ENCODE measurements around the gene FMO2.

FMO2 gene

GRCh38 chr1:171177261-171177660, 7.8 kb upstream of the FMO2 start:
- no peak for DNase-seq

- DNase-seq: no peak
Observed at GRCh38 chr1:171179318-171180227, 5.5 kb upstream of the FMO2 start.

DNA sequence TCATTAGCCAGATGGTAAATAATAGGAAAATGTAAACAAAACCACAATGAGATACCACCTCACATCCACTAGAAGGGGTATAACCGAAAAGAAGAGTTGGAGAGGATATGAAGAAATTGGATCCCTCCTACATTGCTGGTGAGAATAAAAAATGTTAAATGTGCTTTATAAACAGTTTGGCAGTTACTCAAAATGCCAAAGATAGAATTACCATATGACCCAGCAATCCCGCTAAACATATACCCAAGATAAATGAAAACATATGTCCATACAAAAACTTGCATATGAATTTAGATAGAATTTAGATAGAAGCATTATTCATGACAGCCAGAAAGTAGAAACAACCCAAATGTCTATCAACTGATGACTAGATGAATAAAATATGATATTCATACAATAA, 4.4 kb upstream of the FMO2 start:
- no peak for DNase-seq

- peak; percentile 70 for DNase-seq
Observed at GRCh38 chr1:171188388-171189266, 3.5 kb downstream of the FMO2 start.

GRCh38 chr1:171191992-171192391, 6.9 kb downstream of the FMO2 start:
- DNase-seq: no peak

DNA sequence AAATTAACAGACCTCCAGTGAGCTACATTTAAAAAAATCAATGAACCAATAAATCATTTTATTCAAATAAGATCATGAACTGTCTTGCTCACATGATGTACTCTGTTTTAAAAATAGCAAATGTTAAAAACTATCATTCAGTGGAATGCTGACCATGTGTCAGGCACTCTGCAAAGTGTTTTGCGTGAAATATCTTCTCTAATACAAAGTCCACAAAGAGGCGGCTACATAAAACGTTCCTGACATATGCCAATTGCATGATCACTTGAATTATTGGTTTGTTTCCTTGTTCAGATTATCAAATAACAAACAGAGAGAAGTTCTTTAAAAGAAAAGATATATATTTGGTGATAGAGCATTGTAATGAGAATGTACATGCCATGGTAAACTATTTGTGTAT, 10.7 kb downstream of the FMO2 start:
- DNase-seq: no peak

- no peak for DNase-seq
Observed at GRCh38 chr1:171196351-171196750, 11.3 kb downstream of the FMO2 start.

DNA sequence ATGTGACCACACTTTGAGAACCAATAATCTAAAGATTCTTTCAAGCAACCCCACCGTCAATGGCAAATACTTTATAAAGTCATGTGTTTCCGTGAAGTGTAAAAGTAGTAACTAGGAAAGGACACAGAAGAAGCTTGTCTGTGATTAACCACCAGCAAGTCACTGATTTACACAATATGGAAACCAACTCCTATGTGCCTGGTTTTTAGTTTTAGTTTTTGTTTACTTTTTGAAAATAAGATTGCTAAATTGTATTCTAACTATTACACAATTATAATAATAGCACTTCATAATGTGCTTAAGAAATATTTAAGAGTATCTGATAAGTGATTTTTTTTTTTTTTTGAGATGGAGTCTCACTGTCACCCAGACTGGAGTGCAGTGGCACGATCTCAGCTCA, 13.0 kb downstream of the FMO2 start:
- no peak for DNase-seq

DNA sequence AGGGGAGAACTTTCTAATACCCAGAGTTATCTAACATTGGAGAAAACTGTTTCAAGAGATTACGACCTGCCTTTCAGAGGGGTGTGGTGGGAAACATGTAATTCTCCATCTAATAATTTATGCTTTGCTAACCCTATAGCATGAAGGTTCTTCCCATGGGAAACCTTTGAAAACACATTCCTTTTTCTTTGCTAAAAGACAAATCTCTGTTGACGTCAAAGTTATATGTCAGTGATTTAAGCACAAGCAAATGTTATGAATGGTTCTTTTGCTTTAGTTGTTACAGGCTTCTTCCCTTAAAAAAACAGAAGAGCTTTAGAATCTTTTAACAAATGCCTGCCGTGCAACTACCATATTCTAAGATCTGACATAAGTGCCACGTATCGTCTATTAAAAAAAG, 19.2 kb downstream of the FMO2 start:
- DNase-seq: no peak

GRCh38 chr1:171206204-171206977, 21.3 kb downstream of the FMO2 start:
- no peak for DNase-seq

DNA sequence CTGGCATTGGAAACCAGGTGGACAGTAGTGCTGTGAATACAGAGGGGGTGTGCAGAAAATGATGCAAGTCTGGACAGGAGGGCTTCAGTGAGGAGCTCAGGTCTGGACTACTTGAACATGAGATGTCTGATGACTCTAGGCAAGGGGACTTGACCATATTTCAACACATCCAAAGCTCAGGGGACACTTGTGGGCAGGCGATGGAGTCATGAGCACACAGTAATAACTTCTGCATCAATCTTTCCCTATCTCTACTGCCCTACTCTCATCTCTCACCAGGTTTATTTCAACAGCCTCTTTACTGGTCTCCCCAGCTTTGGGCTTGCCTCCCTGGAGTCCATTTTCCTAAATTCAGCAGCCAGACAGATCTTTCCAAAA, 21.9 kb downstream of the FMO2 start:
- no peak for DNase-seq

- DNase-seq: no peak
Observed at GRCh38 chr1:171207377-171207776, 22.3 kb downstream of the FMO2 start.

GRCh38 chr1:171210355-171210754, 25.3 kb downstream of the FMO2 start:
- DNase-seq: no peak

DNA sequence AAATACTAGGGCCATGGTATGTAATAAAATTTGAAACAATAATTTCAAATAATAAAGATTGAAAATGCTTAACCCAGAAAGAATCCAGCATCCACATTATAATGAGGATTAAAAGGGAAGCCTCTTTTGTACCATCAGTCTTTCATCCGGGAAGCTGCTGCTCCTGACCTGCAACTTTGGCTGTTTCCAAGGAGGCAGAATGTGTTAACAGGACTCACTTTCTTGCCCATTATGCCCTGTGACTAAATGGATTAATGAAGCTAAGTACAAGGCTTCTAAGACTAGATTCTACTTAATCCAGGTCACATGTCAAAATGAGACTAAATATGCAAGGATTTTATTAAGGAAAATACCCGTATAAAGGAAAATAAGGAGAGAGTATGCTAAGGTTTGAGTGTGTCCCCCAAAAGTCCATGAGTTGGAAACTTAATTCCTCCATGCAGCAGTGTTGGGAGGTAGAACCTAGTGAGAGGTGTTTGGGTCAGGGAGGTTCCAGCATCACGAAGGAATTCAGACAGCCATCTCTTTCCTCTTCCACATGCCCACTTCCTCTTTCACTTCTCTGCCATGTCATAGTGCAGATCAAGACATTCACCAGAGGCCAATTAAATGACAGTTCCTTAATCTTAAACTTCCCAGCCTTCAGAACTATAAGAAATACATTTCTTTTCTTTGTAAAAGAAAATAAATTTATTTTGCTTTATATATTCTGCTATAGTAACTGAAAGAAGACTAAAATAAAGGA, 27.7 kb downstream of the FMO2 start:
- DNase-seq: no peak

GRCh38 chr1:171213559-171214454, 28.7 kb downstream of the FMO2 start:
- peak; percentile 59 for DNase-seq

GRCh38 chr1:171217658-171218443, 32.8 kb downstream of the FMO2 start:
- no peak for DNase-seq

GRCh38 chr1:171218661-171219060, 33.6 kb downstream of the FMO2 start:
- DNase-seq: no peak

DNA sequence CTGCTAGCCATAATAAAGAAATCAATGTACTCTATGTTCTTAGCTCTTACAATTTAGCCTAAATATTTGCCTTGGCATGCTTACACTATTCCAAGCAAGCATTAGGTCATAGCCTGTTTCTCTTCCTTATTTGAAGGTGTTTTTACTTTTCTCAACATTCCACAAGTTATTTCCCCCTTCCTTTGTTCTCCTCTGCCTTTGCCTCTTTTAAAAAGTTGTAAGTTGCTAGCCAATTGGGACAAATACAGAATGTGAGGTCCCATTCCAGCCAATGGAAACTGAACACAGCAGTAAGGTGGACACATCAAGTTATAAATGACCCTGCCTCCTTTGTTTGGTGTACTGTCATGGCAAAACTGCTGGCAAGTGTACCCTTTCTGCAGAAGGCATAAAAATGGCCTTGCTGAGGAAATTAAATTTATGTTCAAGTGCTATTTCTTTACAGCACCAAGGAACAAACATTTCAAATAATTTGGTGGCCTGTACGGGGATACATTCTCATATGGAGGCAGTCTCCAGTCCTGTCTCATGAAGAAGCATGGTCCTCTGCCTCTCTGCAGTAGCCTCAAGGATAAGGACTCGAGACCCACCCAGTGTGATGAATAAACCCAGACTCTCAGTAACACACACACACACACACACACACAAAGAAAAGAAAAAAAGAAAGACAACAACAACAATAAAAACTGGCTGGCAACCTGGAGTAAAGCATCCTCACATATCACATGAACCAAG, 34.4 kb downstream of the FMO2 start:
- no peak for DNase-seq

DNA sequence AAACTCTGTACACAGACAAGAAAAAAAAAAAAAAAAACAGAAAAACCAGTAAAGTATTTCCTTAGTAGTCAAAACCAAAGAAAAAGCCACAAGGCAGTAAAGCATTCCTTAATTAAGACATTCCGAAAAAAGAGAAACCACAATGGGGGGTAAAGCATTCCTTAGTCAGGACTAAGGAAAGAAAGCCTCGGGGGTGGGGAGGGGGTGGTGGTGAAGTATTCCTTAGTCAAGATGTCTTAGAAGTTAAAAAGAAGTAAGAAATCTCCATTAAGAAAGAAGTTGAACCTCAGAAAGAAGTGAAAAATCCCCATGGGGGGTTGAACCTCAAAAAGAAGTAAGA, 35.0 kb downstream of the FMO2 start:
- no peak for DNase-seq

DNA sequence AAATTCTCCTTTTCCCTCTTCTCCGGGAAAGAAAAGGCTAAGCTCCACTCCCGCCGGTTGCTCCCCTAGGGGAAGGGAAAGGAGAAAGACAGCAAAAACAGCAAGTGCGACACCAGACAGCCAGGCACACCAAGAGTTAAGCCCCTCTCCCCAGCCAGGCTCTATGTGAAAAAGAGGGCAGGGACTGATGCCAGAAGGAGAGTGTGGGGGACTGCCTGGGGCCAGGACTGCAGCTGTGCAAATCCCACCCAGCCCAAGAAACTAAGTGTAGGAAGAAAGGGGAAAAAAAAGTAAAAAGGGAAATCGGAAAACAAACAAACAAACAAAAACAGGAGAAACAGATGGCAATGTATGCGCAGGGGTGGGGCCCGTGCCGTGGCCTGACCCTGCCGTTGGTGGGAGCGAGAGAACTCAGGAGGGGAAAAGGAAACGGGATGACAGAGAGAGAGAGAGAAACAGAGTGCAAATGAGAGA, 35.5 kb downstream of the FMO2 start:
- peak; percentile 72 for DNase-seq
